K562 (cell line): ENCODE data around the gene MLIP.

Experiments used
- HIVEP1 ChIP-seq: fragments of 250-450 bp; sonication (Bioruptor Pico); IDR thresholded peaks from 2 replicates; pipeline ENCODE4 v1.4.0; 2020; ENCODE audit warnings: mild to moderate bottlenecking
- MCM5 ChIP-seq: fragments of 450-650 bp; IDR thresholded peaks from 2 replicates; pipeline ENCODE4 v1.6.1; 2016; ENCODE audit warnings: low read depth
- NCOA1 ChIP-seq: fragments of 450-650 bp; IDR thresholded peaks from 2 replicates; pipeline ENCODE4 v1.6.1; 2016; ENCODE audit warnings: low read depth
- NFIC ChIP-seq: fragments of 450-650 bp; IDR thresholded peaks from 2 replicates; pipeline ENCODE4 v1.6.1; 2017; ENCODE audit warnings: mild to moderate bottlenecking, inconsistent platforms
- SFPQ ChIP-seq: fragments of 200-400 bp; formaldehyde crosslinking; IDR thresholded peaks from 2 replicates; pipeline ENCODE4 v1.6.1; 2017; ENCODE audit warnings: mild to moderate bottlenecking, low read depth, low read length, moderate library complexity
- SP1 ChIP-seq: sonication (generic); formaldehyde crosslinking; IDR thresholded peaks from 2 replicates; pipeline ENCODE4 v1.8.1; 2022; ENCODE audit warnings: mild to moderate bottlenecking, missing genetic modification reagents
- TAF1 ChIP-seq: IDR thresholded peaks from 2 replicates; pipeline ENCODE4 v1.6.1; 2011; ENCODE audit warnings: mild to moderate bottlenecking, low read length, moderate library complexity; ENCODE audit not compliant: insufficient read depth, control insufficient read depth, severe bottlenecking; ENCODE audit errors: extremely low read depth
- TCF7 ChIP-seq: sonication (generic); IDR thresholded peaks from 2 replicates; pipeline ENCODE4 v1.6.1; 2016; ENCODE audit warnings: antibody characterized with exemption, borderline replicate concordance
- ZNF445 ChIP-seq: fragments of 250-450 bp; sonication (Bioruptor Pico); IDR thresholded peaks from 2 replicates; pipeline ENCODE4 v1.4.0; 2020; ENCODE audit warnings: low read depth, mild to moderate bottlenecking, moderate library complexity
- TF ChIP-seq, protein P1 (sequence below), 3 experiments: IDR thresholded peaks in 2 of 3; conservative IDR thresholded peaks in 1 of 3; 2 replicates each; pipeline ENCODE4 v1.5.1; 2011 to 2012; ENCODE audit warnings: low read length in 3 of 3, mild to moderate bottlenecking in 3 of 3, control low read depth in 2 of 3, improper control_type of control experiment in 1 of 3, inconsistent platforms in 1 of 3, low read depth in 1 of 3, mixed read lengths in 1 of 3, moderate library complexity in 1 of 3; ENCODE audit not compliant: insufficient read depth in 2 of 3

DNA sequence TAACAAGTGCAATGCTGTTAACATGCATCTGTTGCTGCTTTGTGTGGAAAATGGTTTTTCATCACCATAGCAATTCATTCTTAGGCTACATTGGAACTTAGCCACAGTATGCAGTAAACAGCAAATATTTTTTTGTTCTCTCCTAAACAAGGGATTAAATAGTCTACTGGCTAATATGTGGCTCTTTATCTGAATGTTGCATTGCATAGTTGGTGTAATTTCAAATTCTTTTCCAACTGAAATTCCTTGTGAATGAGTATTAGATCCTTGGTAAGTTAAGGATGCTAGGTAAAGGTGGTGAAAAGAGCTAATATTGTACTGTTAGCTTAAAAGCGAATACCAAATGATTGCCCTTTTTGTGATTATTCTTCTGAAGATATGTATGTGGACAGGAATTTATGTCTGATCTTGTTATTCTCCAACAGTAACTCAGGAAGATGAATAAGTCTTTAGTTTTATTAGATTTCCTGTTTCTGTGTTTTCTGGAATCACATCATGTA lies 958 bp downstream of the MLIP start:
- no peak for TF ChIP-seq NFIC
- TF ChIP-seq, protein P1, sequence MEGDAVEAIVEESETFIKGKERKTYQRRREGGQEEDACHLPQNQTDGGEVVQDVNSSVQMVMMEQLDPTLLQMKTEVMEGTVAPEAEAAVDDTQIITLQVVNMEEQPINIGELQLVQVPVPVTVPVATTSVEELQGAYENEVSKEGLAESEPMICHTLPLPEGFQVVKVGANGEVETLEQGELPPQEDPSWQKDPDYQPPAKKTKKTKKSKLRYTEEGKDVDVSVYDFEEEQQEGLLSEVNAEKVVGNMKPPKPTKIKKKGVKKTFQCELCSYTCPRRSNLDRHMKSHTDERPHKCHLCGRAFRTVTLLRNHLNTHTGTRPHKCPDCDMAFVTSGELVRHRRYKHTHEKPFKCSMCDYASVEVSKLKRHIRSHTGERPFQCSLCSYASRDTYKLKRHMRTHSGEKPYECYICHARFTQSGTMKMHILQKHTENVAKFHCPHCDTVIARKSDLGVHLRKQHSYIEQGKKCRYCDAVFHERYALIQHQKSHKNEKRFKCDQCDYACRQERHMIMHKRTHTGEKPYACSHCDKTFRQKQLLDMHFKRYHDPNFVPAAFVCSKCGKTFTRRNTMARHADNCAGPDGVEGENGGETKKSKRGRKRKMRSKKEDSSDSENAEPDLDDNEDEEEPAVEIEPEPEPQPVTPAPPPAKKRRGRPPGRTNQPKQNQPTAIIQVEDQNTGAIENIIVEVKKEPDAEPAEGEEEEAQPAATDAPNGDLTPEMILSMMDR (IDR thresholded peaks at IDR 0.05 in 2 of 3, conservative IDR thresholded peaks at IDR 0.05 in 1 of 3; ENCODE audit: insufficient read depth in 2 of 3, low read depth in 1 of 3, low read length in 3 of 3), result no peak
- TF ChIP-seq TCF7, result no peak
- TF ChIP-seq TAF1, result no peak
- no peak for TF ChIP-seq SFPQ
- TF ChIP-seq SP1 (CRISPR knock-in tag), result no peak
- no peak for TF ChIP-seq ZNF445
- TF ChIP-seq NCOA1, result no peak
- TF ChIP-seq HIVEP1, result no peak
- TF ChIP-seq MCM5, result no peak
